ENCODE measurements around the gene MTF2. TPM values are rescaled to one million over a fixed set of nuclear protein-coding genes. Genes with fewer than 3 reads are reported as not detected.
"Not testable (repeated sequence)": the region's sequence is repeated elsewhere in the genome, so short reads cannot be mapped to it uniquely, and the experiment has no call there.

The MTF2 gene
- total RNA-seq, 1 experiment from 2014 or later = 110 TPM

DNA sequence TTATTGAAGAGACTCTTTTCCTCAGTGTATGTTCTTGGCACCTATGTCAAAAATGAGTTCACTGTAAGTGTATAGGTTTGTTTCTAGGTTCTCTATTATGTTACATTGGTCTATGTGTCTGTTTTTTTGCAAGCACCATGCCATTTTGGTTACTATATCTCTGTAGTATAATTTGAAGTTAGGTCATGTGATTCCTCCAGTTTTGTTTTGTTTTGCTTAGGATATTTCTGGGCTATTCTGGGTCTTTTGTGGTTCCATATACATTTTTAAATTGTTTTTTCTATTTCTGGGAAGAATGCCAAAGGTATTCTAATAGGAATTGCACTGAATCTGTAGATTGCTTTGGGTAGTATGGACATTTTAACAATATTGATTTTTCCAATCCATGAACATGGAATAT is 87.9 kb downstream of the MTF2 start:
- Histone ChIP-seq H3K9me3 (ENCODE audit: control insufficient read depth, low read depth, low read length) (no peaks in the 10 kb centered on the region), H4K5ac (ENCODE audit: insufficient read length, low read depth, low read length) (no peak overlapping the region), H4K91ac (ENCODE audit: insufficient read length, low read depth, low read length) (no peak overlapping the region), H3K4me1 (ENCODE audit: insufficient read depth, low read length) (no peaks in the 10 kb centered on the region; the same call in 1 of the 2 replicates), H2AK5ac (ENCODE audit: insufficient read length, low read length) (no peak overlapping the region), H3T11ph (ENCODE audit: low read length) (no peak overlapping the region), H3K79me2 (ENCODE audit: insufficient read depth, low read length) (no peaks in the 10 kb centered on the region; the same call in 1 of the 2 replicates), H3K23me2 (ENCODE audit: insufficient read length, low read depth, low read length, poor library complexity, severe bottlenecking) (no peaks in the 10 kb centered on the region), H3K14ac (ENCODE audit: insufficient read depth, low read length) (no peak overlapping the region), H2BK12ac (ENCODE audit: insufficient read length, low read depth, low read length) (no peak overlapping the region), H2BK15ac (ENCODE audit: low read depth, low read length) (no peak overlapping the region), H4K20me1 (ENCODE audit: control insufficient read depth, insufficient read depth, insufficient read length) (no peaks in the 10 kb centered on the region), H3K56ac (ENCODE audit: insufficient read length, low read depth, low read length) (no peak overlapping the region), H3K4ac (ENCODE audit: low read depth, low read length) (no peak overlapping the region), H3K23ac (ENCODE audit: insufficient read length, low read depth, low read length) (no peak overlapping the region), H4K8ac (replicated peaks; ENCODE audit: insufficient read length, low read depth, low read length) (no peak overlapping the region), H3K18ac (ENCODE audit: insufficient read length, low read depth, low read length) (no peak overlapping the region), H3K4me2 (ENCODE audit: insufficient read depth, insufficient read length, low read length) (no peak overlapping the region), H3K27me3 (ENCODE audit: insufficient read depth, low read length) (no peaks in the 10 kb centered on the region), H2BK5ac (ENCODE audit: insufficient read length, low read length) (no peak overlapping the region), H2BK20ac (ENCODE audit: low read depth, low read length, poor library complexity, severe bottlenecking) (no peak overlapping the region), H3K9ac (ENCODE audit: extremely low read depth, insufficient read length, low read length) (no peak overlapping the region), H2AFZ (ENCODE audit: low read length) (no peak overlapping the region), H2BK120ac (ENCODE audit: low read depth, low read length, poor library complexity, severe bottlenecking) (no peak overlapping the region), H3K79me1 (ENCODE audit: insufficient read depth, low read depth, low read length, poor library complexity, severe bottlenecking) (peaks cover 3% of the 10 kb centered on the region), H3K27ac (ENCODE audit: insufficient read length, low read depth, low read length) (no peak overlapping the region)
- peaks cover 6 to 29% (median 24%) of the 10 kb centered on the region in 3 experiments; a peak in 6 of 7 replicates for H3K36me3 Mint-ChIP-seq (ENCODE audit: insufficient read depth in 1 of 3, low read depth in 3 of 3)
- no peak overlapping the region for H3K4me3 Mint-ChIP-seq
- TF ChIP-seq, protein P1, sequence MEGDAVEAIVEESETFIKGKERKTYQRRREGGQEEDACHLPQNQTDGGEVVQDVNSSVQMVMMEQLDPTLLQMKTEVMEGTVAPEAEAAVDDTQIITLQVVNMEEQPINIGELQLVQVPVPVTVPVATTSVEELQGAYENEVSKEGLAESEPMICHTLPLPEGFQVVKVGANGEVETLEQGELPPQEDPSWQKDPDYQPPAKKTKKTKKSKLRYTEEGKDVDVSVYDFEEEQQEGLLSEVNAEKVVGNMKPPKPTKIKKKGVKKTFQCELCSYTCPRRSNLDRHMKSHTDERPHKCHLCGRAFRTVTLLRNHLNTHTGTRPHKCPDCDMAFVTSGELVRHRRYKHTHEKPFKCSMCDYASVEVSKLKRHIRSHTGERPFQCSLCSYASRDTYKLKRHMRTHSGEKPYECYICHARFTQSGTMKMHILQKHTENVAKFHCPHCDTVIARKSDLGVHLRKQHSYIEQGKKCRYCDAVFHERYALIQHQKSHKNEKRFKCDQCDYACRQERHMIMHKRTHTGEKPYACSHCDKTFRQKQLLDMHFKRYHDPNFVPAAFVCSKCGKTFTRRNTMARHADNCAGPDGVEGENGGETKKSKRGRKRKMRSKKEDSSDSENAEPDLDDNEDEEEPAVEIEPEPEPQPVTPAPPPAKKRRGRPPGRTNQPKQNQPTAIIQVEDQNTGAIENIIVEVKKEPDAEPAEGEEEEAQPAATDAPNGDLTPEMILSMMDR (conservative IDR thresholded peaks at IDR 0.05) = no peak
- H3K27ac Mint-ChIP-seq = no peak overlapping the region
- H3K9me3 Mint-ChIP-seq = peaks cover 0 to 2% of the 10 kb centered on the region in 2 experiments; a peak in 2 of 5 replicates
- H3K4me1 Mint-ChIP-seq = peaks cover 5% of the 10 kb centered on the region in 2 experiments
- DNase-seq = no peak
- H3K27me3 Mint-ChIP-seq (ENCODE audit: low read depth) = no peaks in the 10 kb centered on the region

DNA sequence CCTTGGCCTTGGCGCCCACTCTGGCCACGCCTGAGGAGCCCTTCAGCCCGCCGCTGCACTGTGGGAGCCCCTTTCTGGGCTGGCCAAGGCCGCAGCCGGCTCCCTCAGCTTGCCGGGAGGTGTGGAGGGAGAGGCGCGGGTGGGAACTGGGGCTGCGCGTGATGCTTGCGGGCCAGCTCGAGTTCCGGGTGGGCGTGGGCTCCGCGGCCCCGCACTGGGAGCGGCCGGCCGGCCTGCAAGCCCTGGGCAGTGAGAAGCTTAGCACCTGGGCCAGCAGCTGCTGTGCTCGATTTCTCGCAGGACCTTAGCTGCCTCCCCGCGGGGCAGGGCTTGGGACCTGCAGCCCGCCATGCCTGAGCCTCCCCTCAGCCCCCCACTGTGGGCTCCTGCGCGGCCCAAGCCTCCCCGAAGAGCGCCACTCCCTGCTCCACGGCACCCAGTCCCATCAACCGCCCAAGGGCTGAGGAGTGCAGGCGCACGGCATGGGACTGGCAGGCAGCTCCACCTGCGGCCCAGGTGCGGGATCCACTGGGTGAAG is 91.1 kb downstream of the MTF2 start:
- no CpG with 5 or more reads among the region's 36 CpGs for WGBS (ENCODE audit: extremely low coverage, insufficient read length, low lambda C conversion rate)
- H3K56ac ChIP-seq (ENCODE audit: insufficient read length, low read depth, low read length); H3K9me3 Mint-ChIP-seq: not testable (repeated sequence)

More for the DNA sequence above, 91.1 kb downstream of the MTF2 start:
- H3K4ac ChIP-seq (ENCODE audit: low read depth, low read length); H4K20me1 ChIP-seq (ENCODE audit: control insufficient read depth, insufficient read depth, insufficient read length); H2AFZ ChIP-seq (ENCODE audit: low read length); H3K18ac ChIP-seq (ENCODE audit: insufficient read length, low read depth, low read length); H2BK12ac ChIP-seq (ENCODE audit: insufficient read length, low read depth, low read length); H3K79me1 ChIP-seq (ENCODE audit: insufficient read depth, low read depth, low read length, poor library complexity, severe bottlenecking); H3K27ac Mint-ChIP-seq; H3K27me3 ChIP-seq (ENCODE audit: insufficient read depth, low read length); H4K5ac ChIP-seq (ENCODE audit: insufficient read length, low read depth, low read length); H3K27me3 Mint-ChIP-seq (ENCODE audit: low read depth); H3K4me2 ChIP-seq (ENCODE audit: insufficient read depth, insufficient read length, low read length); H3K27ac ChIP-seq (ENCODE audit: insufficient read length, low read depth, low read length); H2AK5ac ChIP-seq (ENCODE audit: insufficient read length, low read length); H3K23me2 ChIP-seq (ENCODE audit: insufficient read length, low read depth, low read length, poor library complexity, severe bottlenecking); H3K4me3 Mint-ChIP-seq; H2BK15ac ChIP-seq (ENCODE audit: low read depth, low read length); H3K9ac ChIP-seq (ENCODE audit: extremely low read depth, insufficient read length, low read length); H3K4me1 Mint-ChIP-seq; H2BK120ac ChIP-seq (ENCODE audit: low read depth, low read length, poor library complexity, severe bottlenecking); H3K9me3 ChIP-seq (ENCODE audit: control insufficient read depth, low read depth, low read length); H3T11ph ChIP-seq (ENCODE audit: low read length); H3K4me1 ChIP-seq (ENCODE audit: insufficient read depth, low read length); H2BK20ac ChIP-seq (ENCODE audit: low read depth, low read length, poor library complexity, severe bottlenecking); H4K8ac ChIP-seq (replicated peaks; ENCODE audit: insufficient read length, low read depth, low read length); H3K79me2 ChIP-seq (ENCODE audit: insufficient read depth, low read length); H3K23ac ChIP-seq (ENCODE audit: insufficient read length, low read depth, low read length); H2BK5ac ChIP-seq (ENCODE audit: insufficient read length, low read length); H3K14ac ChIP-seq (ENCODE audit: insufficient read depth, low read length); H4K91ac ChIP-seq (ENCODE audit: insufficient read length, low read depth, low read length): not testable (repeated sequence)
- peak; percentile 35 for DNase-seq
- H3K36me3 Mint-ChIP-seq (ENCODE audit: insufficient read depth in 1 of 3, low read depth in 3 of 3) = peaks cover 6 to 35% (median 30%) of the 10 kb centered on the region in 3 experiments; a peak in 6 of 7 replicates
